Peyer's patch (tissue), 4 donors: ENCODE measurements around the gene C20orf96.

Experiments used
- CTCF ChIP-seq, 6 experiments: fragments of 450-650 bp in 4 of 6; fragments of 200-600 bp in 2 of 6; sonication (generic) in 1 of 6; IDR thresholded peaks; one replicate each; pipeline ENCODE4 v1.5.1; 2017 to 2019; ENCODE audit warnings: antibody characterized with exemption in 6 of 6, mild to moderate bottlenecking in 3 of 6, moderate library complexity in 1 of 6
- POLR2A ChIP-seq, 2 donors: fragments of 450-650 bp; IDR thresholded peaks; one replicate each; pipeline ENCODE4 v1.5.1; 2017; ENCODE audit warnings: antibody characterized with exemption in 2 of 2, mild to moderate bottlenecking in 2 of 2, moderate library complexity in 2 of 2

- TF ChIP-seq CTCF (IDR thresholded peaks at IDR 0.05) (no peak), POLR2A (IDR thresholded peaks at IDR 0.05) (no peak)
These were observed 52.6 kb downstream of the C20orf96 start for GRCh38 chr20:237929-238328.
